GM19452 (cell line): ENCODE measurements around the gene FZD2.
"Not testable (repeated sequence)": the region's sequence is repeated elsewhere in the genome, so short reads cannot be mapped to it uniquely, and the experiment has no call there.

Experiments used
- ATAC-seq: cut with Tn5 transposase; IDR thresholded peaks from one replicate; pipeline ENCODE4 v1.9.1; 2021; ENCODE audit not compliant: unreplicated experiment

FZD2 gene

DNA sequence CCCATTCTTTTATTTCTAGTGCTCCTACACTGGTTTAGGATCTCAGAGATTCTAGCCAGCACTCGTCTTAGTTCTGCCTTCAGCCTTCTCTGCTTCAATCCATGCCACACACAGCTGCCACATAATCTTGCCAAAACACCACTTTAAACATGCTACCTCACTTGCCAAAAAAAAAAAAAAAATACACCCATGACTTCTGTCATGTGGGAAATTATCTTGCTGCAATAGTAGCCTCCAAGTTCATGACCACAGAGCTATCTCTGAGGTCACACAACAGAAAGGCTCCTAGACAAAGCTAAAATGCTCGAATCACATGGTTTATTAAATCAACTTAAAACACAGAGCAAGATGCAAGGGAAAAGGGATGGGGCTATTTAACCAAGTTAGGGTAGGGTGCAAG is 18.1 kb downstream of the FZD2 start:
- no peak for ATAC-seq

- no peak for ATAC-seq
Observed at GRCh38 chr17:44578947-44579346, 21.7 kb downstream of the FZD2 start.

DNA sequence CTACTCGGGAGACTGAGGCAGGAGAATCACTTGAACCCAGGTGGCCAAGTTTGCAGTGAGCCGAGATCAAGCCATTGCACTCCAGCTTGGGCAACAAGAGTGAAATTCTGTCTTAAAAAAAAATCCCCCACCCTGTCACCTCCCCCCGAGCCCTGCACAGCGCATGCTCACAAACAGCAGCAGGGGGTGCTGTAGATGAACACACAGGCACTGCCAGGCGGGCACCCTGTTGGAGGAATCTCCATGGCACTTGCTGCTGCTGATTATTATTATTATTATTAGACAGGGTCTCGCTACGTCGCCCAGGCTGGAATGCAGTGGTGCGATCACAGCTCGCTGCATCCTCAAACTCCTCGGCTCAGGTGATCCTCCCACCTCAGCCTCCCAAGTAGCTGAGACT is 24.6 kb downstream of the FZD2 start:
- ATAC-seq = no peak

- no peak for ATAC-seq
Observed at GRCh38 chr17:44584443-44584842, 27.2 kb downstream of the FZD2 start.

DNA sequence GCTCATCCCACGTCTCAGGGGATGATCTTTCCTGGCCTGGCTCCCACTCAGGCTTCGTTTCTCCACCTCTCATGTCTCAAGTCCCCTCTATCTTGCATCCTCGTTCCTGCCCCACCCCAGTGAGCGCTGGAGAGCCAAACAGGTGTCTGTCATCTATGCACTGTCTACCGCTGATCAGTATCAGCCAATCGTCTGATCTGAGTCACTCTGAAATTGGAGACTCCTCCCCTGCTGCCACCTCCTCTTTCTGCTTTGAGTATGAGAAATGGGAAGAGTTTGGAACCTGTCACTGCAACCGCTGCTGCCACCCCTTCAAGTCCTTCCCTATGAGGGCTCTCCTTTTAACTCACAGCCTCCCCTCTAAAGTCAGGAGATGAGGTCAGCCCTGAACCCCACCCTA is 28.0 kb downstream of the FZD2 start:
- no peak for ATAC-seq

GRCh38 chr17:44587339-44587738 is 30.1 kb downstream of the FZD2 start:
- ATAC-seq = no peak

DNA sequence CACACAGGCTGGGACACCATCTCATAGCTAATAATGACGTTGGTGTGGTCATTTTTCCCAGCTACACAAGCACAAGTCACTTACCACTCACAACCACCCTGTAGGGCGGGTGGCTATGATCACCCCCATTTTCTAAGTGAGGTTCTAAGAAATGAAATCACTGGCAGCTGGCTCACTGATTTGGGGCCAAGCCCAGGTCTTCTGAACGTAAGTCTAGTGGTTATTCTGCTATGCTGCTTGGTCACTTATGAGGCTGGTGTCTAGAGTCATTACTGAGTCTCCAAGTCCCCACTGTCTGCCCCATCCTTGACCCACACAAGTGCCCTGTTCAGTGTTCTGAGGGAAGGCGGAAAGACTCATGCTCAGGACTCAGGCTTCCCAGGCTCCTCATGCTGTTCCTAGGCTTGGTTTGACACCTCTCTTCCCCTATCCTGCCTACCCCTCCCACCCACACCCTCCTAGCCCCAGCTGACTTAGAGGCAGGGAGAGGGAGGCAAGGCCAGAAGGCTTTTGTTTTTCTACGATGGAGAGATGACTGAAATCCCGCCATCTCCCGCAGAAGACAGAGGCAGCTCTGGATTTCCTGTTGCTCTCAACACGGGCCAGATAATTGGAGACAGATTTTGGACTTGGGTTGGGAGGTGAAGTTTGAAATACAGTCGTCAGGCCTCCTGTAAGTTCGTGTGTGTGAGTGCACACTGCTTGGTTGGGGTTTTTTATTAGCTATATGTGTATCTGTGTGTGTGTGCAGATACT is 32.2 kb downstream of the FZD2 start:
- no peak for ATAC-seq

DNA sequence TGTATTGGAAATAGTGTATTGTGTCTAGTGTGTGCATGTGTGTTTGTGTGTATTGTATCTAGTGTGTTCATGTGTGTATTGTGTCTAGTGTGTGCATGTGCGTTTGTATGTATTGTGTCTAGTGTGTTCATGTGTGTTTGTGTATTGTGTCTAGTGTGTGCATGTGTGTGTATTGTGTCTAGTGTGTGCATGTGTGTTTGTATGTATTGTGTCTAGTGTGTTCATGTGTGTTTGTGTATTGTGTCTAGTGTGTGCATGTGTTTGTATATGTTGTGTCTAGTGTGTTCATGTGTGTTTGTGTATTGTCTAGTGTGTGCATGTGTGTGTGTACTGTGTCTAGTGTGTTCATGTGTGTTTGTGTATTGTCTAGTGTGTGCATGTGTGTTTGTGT is 32.8 kb downstream of the FZD2 start:
- ATAC-seq = not testable (repeated sequence)

- ATAC-seq = not testable (repeated sequence)
Observed at GRCh38 chr17:44590762-44591161, 33.5 kb downstream of the FZD2 start.

GRCh38 chr17:44591206-44591605 is 33.9 kb downstream of the FZD2 start:
- no peak for ATAC-seq

- ATAC-seq = no peak
Observed at GRCh38 chr17:44593156-44593555, 35.9 kb downstream of the FZD2 start.

GRCh38 chr17:44595216-44595775 is 38.0 kb downstream of the FZD2 start:
- no peak for ATAC-seq

DNA sequence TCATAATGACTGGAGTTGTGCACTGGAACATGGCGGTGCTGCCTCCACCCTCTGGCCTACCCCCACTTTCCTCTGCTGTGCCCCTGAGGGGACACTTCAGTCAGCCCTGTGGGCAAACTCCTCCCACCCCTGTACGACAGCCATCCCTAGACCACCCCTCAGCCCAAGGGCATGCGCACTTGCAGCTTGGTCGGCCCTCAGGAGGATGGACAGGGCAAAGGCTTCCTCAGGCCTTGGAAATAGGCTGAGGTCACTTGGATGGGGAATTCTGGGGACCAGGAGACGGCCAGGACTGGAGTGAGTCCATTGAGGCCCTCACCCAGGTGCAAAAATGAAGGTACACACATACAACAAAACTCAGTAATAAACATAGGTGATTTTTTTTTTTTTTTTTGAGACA is 41.0 kb downstream of the FZD2 start:
- ATAC-seq = no peak

GRCh38 chr17:44598932-44599297 is 41.6 kb downstream of the FZD2 start:
- ATAC-seq = no peak

GRCh38 chr17:44599298-44600175 is 42.3 kb downstream of the FZD2 start:
- ATAC-seq = no peak

- ATAC-seq = no peak
Observed at GRCh38 chr17:44601539-44601938, 44.3 kb downstream of the FZD2 start.

DNA sequence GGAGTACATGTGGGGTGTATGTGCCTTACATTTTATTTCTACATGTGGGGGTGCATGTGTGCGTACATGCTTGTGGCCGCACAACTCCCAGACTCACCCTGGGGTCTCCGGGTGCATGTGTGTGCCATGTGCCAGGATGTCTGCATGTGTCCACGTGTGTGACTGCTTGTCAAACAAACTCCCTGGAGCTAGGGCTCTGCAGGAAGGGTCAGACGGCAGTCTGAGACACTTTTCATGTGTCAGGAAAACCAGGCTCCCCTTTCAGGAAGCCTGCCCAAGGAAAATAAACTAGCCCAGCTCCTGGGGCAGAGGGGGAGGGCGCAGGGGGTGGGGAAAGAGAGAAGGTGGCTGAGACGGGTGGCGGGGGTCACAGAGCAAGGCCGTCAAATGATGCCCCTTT is 44.7 kb downstream of the FZD2 start:
- no peak for ATAC-seq

GRCh38 chr17:44602390-44602789 is 45.1 kb downstream of the FZD2 start:
- no peak for ATAC-seq

DNA sequence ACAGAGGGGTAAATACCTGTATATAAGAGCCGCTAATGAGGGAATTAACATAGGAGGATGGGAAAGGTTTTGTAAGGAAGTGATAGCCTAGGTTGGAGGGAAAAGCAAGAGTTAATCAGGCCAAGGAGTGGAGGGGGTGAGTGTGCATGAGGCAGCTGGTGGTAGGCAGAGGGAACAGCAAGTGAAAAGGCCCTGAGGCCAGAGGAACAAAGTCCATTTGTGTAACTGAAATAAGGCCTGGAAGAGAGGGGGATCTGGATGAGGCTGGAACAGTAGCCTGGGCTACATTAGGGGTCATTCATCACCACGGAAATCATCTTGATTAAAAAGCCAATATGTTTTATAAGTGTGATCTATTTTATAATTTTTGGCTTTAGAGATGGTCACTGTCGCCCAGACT is 45.7 kb downstream of the FZD2 start:
- ATAC-seq = no peak

GRCh38 chr17:44604116-44604761 is 47.0 kb downstream of the FZD2 start:
- ATAC-seq = no peak

DNA sequence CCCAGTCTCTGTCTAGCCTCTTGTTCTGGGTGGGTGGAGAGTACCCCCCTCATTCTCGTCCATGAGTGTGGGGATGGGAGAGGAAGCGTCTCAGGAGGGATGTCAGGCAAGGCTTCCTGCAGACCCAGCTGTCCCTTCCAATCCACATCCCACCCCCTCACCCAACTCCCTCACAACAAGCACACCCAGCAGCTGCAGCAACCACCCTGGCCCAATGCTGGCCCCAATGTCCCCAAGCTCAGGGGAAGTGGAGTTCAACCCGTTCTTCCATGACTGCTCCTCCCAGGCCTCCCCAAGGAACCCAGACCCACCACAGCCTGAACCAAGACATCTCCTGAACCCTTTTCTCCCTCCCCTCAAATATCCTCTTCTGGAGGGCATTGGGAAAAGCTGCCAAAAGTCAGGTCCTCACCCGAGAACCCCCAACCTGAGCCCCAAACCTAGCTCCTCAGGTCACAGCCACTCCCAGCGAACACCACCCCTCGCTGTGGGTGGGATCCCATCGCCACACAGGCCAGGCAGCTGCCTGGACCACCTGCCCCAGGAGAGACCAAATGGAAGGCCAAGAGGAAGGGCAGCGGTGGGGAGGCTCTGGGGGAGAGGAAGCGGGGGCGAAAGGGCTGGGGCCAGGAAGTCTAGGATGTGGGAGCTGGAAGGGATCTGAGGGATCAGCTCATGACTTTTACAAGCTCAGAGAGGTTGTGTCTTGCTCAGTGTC is 47.6 kb downstream of the FZD2 start:
- ATAC-seq = no peak
